Esophagus squamous epithelium (tissue), 4 donors: ENCODE data around the gene ATF4.

ENCODE experiments used
- POLR2A ChIP-seq, 4 donors: fragments of 450-650 bp; IDR thresholded peaks; one replicate each; pipeline ENCODE4 v1.6.1; 2017; ENCODE audit warnings: antibody characterized with exemption in 4 of 4, mild to moderate bottlenecking in 4 of 4, moderate library complexity in 3 of 4
- TF ChIP-seq, protein P1 (sequence below), 6 experiments: fragments of 450-650 bp in 4 of 6; fragments of 200-600 bp in 2 of 6; sonication (generic) in 2 of 6; IDR thresholded peaks; one replicate each; pipeline ENCODE4 v1.5.1; 2016 to 2019; ENCODE audit warnings: antibody characterized with exemption in 6 of 6, mild to moderate bottlenecking in 4 of 6, moderate library complexity in 4 of 6

DNA sequence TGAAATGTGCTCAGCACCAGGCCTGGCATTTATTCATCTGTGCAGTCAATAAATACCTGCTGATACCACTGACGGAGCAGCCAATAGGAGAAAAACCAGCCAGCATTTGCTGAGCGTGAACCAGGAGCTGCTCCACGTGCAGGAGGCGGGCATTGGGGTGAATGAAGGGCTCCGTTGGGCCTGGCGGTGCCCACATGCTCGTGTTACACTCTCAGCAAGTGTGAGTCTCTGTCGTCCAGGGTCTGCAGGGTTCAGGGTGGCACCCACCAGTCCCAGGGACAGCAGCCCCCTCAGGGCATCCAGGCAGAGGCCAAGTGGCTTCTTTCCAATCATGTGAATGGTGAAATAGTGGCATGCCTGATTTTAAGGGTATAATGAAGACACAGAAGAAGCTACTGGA, 16.3 kb downstream of the ATF4 start:
- TF ChIP-seq, protein P1, sequence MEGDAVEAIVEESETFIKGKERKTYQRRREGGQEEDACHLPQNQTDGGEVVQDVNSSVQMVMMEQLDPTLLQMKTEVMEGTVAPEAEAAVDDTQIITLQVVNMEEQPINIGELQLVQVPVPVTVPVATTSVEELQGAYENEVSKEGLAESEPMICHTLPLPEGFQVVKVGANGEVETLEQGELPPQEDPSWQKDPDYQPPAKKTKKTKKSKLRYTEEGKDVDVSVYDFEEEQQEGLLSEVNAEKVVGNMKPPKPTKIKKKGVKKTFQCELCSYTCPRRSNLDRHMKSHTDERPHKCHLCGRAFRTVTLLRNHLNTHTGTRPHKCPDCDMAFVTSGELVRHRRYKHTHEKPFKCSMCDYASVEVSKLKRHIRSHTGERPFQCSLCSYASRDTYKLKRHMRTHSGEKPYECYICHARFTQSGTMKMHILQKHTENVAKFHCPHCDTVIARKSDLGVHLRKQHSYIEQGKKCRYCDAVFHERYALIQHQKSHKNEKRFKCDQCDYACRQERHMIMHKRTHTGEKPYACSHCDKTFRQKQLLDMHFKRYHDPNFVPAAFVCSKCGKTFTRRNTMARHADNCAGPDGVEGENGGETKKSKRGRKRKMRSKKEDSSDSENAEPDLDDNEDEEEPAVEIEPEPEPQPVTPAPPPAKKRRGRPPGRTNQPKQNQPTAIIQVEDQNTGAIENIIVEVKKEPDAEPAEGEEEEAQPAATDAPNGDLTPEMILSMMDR (IDR thresholded peaks at IDR 0.05), result no peak
- no peak for TF ChIP-seq POLR2A (IDR thresholded peaks at IDR 0.05)
